Retina (tissue), 1 donor: ENCODE data around the gene TAC4.
"Not testable (repeated sequence)": the region's sequence is repeated elsewhere in the genome, so short reads cannot be mapped to it uniquely, and the experiment has no call there.

ENCODE experiments used
- DNase-seq: peaks from one replicate; pipeline ENCODE4 v3.0.0-alpha.2; 2016

Gene TAC4

GRCh38 chr17:49842371-49842770 is 5.5 kb downstream of the TAC4 start:
- no peak for DNase-seq

- DNase-seq = no peak
Observed at GRCh38 chr17:49841548-49841947, 6.3 kb downstream of the TAC4 start.

DNA sequence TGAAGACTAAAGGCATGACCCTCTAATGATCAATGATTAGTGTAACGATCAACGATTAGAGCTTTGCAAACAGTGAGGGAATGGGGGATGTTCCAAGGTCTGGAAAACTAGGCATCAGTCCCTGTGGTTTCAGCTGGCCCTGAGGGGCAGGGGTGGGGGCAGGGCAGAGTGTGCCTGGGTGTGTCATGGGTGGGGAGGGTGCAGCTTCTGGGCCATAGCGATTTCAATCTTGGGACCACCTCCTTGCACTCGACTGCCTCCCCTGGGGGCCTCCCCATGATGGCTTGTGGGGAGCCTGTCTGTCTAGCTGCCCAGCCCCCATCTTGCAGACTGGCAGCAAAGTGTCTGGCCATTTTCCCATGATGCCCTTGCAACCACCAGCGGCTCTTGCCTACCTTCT is 8.4 kb downstream of the TAC4 start:
- no peak for DNase-seq

DNA sequence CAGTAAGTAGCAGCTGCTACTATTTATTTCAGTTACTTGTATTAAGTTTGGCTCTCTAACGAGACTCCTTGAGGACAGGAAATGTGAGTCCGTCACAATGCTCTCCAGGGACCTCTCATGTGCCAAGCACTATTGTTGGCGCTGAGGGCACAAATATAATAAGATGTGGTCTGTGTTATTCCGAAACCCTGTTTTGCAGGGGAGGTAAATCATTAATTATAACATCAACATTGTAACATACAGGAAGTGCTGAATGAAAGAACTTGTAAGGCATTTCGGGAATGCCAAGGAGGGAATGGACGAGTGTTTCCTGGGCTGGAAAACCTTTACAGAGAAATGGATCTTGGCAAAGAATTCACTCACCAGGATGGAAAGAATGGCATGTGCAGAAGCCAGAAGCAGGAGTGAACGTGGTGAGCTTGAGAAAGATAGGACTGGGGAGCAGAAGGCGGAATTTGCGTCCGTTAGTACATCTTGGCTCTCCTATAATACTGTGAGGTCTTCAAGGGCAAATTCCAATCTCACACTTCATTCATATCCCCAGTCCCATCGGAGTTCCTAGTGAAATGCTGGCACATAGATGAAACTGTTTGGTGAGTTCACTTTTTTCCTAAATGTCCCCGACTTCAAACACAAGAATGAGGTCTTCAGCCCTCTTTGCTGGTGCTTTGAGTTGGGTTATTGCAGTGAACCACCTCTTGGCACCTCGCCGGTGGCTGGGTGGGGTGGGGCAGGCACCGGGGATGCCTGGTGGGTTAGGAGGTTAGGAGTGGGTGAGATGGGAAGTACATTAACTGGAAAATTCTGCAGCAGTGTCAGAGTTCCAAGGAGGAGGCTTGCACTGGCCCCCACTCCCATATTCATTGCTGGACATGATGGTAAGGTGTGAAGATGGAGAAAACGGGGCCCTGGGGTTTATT is 11.5 kb downstream of the TAC4 start:
- no peak for DNase-seq

- no peak for DNase-seq
Observed at GRCh38 chr17:49835472-49835871, 12.4 kb downstream of the TAC4 start.

DNA sequence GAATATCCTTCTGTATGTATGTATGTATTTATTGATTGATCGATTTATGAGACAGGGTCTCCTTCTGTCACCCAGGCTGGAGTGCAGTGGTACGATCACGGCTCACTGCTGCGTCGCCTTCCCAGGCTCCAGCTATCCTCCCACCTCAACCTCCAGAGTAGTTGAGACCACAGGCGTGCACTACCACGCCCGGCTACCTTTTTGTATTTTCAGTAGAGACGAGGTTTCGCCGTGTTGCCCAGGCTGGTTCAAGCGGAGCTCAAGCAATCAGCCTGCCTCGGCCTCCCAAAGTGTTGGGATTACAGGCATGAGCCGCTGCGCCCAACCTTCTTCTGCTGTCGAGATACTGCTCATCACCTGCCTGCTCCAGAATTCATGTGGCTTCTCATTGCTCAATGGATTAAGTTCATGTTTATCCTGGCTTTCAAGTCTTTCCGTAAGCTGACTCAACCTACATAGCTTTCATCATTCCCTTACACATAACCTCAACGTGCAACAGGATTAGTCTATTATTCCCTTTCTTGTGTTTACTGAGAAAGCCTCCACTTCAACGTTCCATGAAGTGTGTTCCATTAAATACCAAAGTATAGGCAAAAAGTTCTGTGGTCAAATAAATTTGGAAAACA is 13.6 kb downstream of the TAC4 start:
- DNase-seq = no peak

DNA sequence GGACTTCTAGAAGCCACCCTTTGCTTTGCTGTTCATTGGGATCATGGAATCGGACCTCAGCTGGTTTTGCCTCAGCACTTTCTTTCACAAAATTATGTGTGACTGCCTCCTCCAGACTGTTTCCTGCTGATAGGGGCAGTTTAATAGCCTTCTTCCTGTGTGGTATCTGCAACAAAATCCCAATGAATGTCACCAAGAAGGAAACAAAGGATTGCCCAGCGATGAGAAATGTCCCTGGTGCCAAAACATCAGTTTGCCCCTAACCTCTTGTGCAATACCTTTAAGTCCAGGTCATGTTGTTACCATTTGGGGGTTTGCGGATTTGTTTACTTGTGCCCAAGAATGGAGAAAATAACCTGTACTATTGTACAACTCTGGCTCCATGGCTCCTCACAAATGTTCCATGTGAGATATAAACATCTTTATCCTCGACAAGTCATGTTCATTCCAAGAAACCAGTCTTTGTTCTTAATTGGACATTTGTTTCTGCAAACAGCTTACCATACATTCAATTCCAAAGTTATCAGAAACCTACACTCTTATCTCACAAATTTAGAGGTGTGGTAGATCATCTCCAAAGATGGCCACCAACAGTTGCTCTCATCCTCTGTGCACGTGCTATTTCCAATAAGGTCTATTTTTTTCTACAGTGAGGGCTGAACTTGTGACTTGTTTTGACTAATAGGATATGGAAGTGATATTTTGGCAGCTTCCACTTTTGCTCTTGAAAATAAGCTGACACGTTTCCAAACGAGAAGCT is 14.8 kb downstream of the TAC4 start:
- DNase-seq = no peak

DNA sequence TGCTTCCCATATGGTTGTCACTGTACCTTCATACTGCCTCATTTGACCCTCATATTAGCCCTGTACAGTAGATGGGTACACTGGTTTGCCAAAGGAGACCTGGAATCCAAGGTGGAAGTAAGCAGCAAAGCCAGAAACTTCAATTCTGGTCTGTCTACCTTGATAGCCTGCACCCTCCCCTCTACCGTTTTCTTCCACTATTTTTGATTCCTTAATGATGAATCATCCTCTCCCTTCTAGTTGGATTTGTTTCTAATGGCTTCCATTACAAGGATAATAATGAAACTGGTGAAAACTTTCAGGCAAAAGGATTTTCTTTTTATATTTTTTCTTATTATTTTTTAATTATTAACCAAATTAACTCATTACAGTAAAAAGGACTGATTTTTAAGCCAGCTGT is 17.3 kb downstream of the TAC4 start:
- DNase-seq = no peak

GRCh38 chr17:49829026-49829425 is 18.8 kb downstream of the TAC4 start:
- DNase-seq = no peak

- not testable (repeated sequence) for DNase-seq
Observed at GRCh38 chr17:49828325-49828724, 19.5 kb downstream of the TAC4 start.

DNA sequence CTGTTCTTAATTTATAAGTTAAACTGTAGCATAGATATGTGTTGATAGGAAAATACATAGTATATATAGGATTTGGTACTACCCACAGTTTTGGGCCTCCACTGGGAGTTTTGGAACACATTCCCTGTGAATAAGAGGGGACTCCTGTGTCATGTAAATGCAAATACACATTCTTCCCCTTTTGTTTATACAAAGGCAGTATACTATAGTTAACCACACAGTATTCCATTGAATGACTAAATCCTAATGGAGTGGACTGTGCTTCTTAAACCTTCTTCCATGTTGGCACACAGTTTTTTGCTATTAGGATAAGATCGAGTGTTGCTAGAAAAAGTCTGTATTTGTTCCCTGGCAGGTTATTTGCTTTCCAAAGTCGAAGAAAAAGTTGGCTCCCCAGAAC is 22.2 kb downstream of the TAC4 start:
- no peak for DNase-seq

- no peak for DNase-seq
Observed at GRCh38 chr17:49823614-49824013, 24.3 kb downstream of the TAC4 start.

DNA sequence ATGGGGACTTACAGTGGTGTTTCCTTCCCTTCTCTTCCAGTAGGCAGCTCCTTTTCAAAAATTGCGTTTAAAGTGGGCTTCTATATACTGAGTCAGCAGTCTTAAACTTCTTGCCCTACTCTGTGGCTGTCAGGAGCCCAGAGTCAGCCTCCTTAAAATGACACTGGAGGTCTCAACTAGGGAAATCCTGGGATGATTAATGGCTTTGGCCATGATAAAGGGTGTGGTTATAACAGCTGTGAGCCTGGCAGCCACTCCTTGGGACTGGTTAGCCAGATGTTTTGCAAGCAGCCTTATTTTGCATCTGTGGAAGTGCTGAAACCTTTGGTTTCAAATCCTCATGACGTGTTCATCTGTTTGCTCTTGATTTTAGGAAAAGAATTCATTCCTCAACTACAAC is 25.0 kb downstream of the TAC4 start:
- DNase-seq = no peak

GRCh38 chr17:49821916-49822315 is 26.0 kb downstream of the TAC4 start:
- no peak for DNase-seq

- DNase-seq = no peak
Observed at GRCh38 chr17:49821466-49821865, 26.4 kb downstream of the TAC4 start.

GRCh38 chr17:49820773-49821172 is 27.1 kb downstream of the TAC4 start:
- DNase-seq = no peak

DNA sequence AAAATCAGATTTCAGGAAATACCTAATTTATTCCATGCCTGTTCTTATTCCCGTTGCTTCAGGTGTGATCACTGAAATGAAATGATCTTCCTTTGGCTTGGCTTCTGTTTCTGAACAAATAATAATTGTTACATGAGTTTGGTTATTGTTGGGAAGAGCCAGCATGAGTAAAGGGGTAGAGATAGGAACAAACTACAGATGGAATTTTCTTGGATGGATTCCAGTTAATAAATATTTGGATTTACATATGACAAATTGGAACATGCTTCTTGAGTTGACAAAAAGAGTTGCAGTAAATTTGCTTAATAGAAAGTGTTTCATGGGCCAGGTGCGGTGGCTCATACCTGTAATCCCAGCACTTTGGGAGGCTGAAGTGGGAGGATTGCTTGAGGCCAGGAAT is 28.2 kb downstream of the TAC4 start:
- no peak for DNase-seq

GRCh38 chr17:49819138-49819537 is 28.7 kb downstream of the TAC4 start:
- DNase-seq = no peak

DNA sequence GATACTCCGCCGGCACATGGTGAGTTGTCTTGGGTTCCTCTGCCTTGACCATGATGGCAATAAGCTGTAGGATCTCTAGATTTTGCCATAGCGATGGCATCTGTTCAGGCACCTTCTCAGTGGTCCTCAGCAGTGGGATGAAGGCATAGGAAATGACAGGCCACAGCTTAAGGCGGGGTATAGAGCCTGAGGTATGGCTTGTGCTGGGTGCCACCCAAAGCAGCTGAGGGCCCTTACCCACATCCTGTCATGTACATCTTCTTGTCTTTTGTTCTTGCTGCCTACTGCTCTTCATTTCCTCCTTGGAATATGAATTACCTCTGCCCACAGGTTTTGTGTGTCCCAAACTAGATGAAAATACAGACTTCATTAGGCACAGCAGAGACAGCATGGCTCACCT is 29.9 kb downstream of the TAC4 start:
- no peak for DNase-seq

- no peak for DNase-seq
Observed at GRCh38 chr17:49815761-49816281, 32.0 kb downstream of the TAC4 start.

- DNase-seq = no peak
Observed at GRCh38 chr17:49814781-49815529, 32.9 kb downstream of the TAC4 start.

DNA sequence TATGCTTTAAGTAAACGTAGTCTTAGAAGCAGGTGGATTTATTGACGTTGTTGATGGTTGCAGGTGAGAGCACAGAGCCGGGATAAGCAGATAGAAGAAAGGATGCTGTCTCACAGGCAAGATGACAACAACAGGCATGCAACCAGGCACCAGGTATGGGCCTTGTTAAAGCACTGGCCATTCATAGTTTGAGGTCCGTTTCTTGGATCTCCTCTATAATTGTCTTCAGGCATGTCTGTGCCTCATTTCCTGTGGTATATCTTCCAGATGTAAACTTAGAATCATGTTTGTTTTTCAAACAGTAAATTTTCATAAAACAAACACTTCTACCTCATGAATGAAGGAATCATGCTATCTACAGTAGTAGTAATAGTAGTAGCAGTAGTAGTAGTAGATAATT is 38.8 kb downstream of the TAC4 start:
- no peak for DNase-seq

- DNase-seq = no peak
Observed at GRCh38 chr17:49798738-49799137, 49.1 kb downstream of the TAC4 start.
